OCI-LY7 (cell line): Measurements from ENCODE around the gene RPL28. TPM values are rescaled to one million over a fixed set of nuclear protein-coding genes. Genes with fewer than 3 reads are reported as not detected.

Experiments
- BruUV-seq: library from RNA; stranded (reverse); fragments of 400-500 nt; replicated peaks from 2 replicates; lab custom pipeline; 2021; lab: Mats Ljungman, UMichigan
- CTCF ChIA-PET: fragments of 300-600 bp; sonication (Branson Sonifier 250); formaldehyde crosslinking; loops from one replicate; lab custom pipeline; 2022; ENCODE audit warnings: antibody characterized with exemption; ENCODE audit not compliant: unreplicated experiment; lab: Charles Lee
- POLR2A ChIA-PET: fragments of 300-600 bp; sonication (Branson Sonifier 250); formaldehyde crosslinking; loops from one replicate; lab custom pipeline; 2022; ENCODE audit warnings: antibody characterized with exemption; lab: Charles Lee
- DNase-seq: peaks from one replicate; pipeline ENCODE4 v3.0.0-alpha.2; 2015; ENCODE audit warnings: low spot score
- H2AFZ ChIP-seq: fragments of 200-600 bp; sonication (generic), shearing (Covaris generic); 2 replicates; pipeline ENCODE4 v1.6.1; 2014; ENCODE audit warnings: mild to moderate bottlenecking, antibody characterized with exemption, low read length, moderate library complexity
- H3K27ac ChIP-seq: fragments of 200-600 bp; sonication (generic); 2 replicates; pipeline ENCODE4 v1.5.1; 2014; ENCODE audit warnings: mixed run types, low read depth, mild to moderate bottlenecking, moderate library complexity, low read length, inconsistent platforms; ENCODE audit not compliant: poor library complexity, severe bottlenecking
- H3K36me3 ChIP-seq: fragments of 200-600 bp; sonication (generic); 2 replicates; pipeline ENCODE4 v1.6.1; 2014; ENCODE audit warnings: mild to moderate bottlenecking, antibody characterized with exemption, low read length, moderate library complexity, mixed read lengths; ENCODE audit not compliant: insufficient read depth
- H3K4me1 ChIP-seq: fragments of 200-600 bp; sonication (generic); 2 replicates; pipeline ENCODE4 v1.5.1; 2014; ENCODE audit warnings: mild to moderate bottlenecking, low read length; ENCODE audit not compliant: insufficient read depth, poor library complexity, severe bottlenecking
- H3K4me2 ChIP-seq: fragments of 200-600 bp; sonication (generic); 2 replicates; pipeline ENCODE4 v1.6.1; 2014; ENCODE audit warnings: mild to moderate bottlenecking, low read length
- H3K4me3 ChIP-seq: fragments of 200-600 bp; sonication (generic); 2 replicates; pipeline ENCODE4 v1.5.1; 2014; ENCODE audit warnings: mild to moderate bottlenecking, low read depth, low read length; ENCODE audit not compliant: poor library complexity, severe bottlenecking
- H3K79me2 ChIP-seq: fragments of 200-600 bp; sonication (generic); 2 replicates; pipeline ENCODE4 v1.6.1; 2016; ENCODE audit warnings: low read depth, mild to moderate bottlenecking, low read length, moderate library complexity, mixed read lengths; ENCODE audit not compliant: insufficient read depth
- H3K9me2 ChIP-seq: fragments of 200-600 bp; sonication (generic); 2 replicates; pipeline ENCODE4 v1.6.1; 2016; ENCODE audit warnings: mild to moderate bottlenecking, low read length, mixed read lengths; ENCODE audit not compliant: insufficient read depth
- H3K9me3 ChIP-seq: fragments of 200-600 bp; sonication (generic); 2 replicates; pipeline ENCODE4 v1.6.1; 2014; ENCODE audit warnings: mild to moderate bottlenecking, mixed run types, low read length, mixed read lengths
- H4K20me1 ChIP-seq: fragments of 200-600 bp; sonication (generic); 2 replicates; pipeline ENCODE4 v1.6.1; 2014; ENCODE audit warnings: mild to moderate bottlenecking, antibody characterized with exemption, low read length, moderate library complexity, mixed read lengths; ENCODE audit not compliant: insufficient read depth
- EZH2phosphoT487 ChIP-seq: fragments of 200-600 bp; sonication (generic); IDR thresholded peaks from 2 replicates; pipeline ENCODE4 v1.6.1; 2018; ENCODE audit warnings: low read depth, borderline replicate concordance, mild to moderate bottlenecking, mixed run types, antibody characterized with exemption, low read length, moderate library complexity, mixed read lengths
- intact Hi-C: fragments of 100-400 bp; cut with micrococcal nuclease; formaldehyde crosslinking; loops from one replicate; pipeline ENCODE4 v1.10.0; 2022; ENCODE audit not compliant: unreplicated experiment
- total RNA-seq, 2 experiments: library from RNA; depleted of rRNA in 1 of 2; stranded (reverse); fragments of >200 nt in 1 of 2; shearing (Covaris generic) in 1 of 2; gene quantifications; 2 replicates each; pipeline ENCODE4 v1.2.3, GENCODE V29; 2014 to 2022
- TF ChIP-seq, protein P1 (sequence below): fragments of 200-600 bp; sonication (generic); conservative IDR thresholded peaks from 2 replicates; pipeline ENCODE4 v1.5.1; 2014; ENCODE audit warnings: mild to moderate bottlenecking, antibody characterized with exemption, low read length, moderate library complexity, mixed read lengths

RPL28 gene
- total RNA-seq, 2 experiments from 2014 or later, result 872 to 2,656 TPM

DNA sequence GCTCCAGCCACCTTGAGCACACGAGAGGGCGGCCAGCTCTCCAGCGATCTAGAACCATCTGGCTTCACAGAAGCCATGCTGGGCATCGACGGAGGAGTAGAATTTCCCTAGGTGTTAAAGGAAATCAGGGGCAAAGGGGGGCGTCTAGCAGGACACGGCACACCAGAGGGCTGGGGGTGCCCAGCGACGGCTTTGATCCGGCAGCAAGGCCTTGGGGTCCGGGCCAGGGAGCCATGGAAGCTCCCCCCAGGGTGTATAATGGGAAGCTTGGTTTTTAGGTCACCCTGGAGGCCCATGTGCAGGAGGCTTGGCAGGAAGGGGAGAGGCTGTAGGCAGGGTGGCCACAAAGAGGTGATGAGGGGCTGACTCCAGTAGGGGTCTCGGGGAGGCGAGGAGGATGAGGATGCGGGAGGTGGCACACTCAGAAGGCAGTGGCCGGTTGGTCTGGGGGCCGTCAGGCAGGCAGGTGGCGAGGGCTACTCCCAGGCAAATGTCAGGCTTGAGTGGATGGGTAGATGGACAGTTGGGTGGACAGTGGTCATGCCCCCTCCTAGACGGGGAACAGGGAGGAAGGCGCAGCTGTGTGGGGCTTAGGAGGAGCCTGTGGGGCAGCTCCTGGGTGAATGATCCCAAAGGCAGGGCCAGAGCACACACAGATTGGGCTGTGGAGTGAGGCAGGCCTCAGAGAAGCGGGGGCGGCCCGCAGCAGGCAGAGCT lies 40.5 kb upstream of the RPL28 start:
- intact Hi-C loops, result no loop called here
- DNase-seq, result no peak
- BruUV-seq, result no TSS peak
- H3K4me3 ChIP-seq, result no peak overlapping the region
- H2AFZ ChIP-seq, result no peak overlapping the region
- POLR2A ChIA-PET, result no interaction called here
- no peaks in the 10 kb centered on the region for H3K9me2 ChIP-seq
- no peak overlapping the region for H3K4me2 ChIP-seq
- H3K27ac ChIP-seq, result no peak overlapping the region
- CTCF ChIA-PET, result no interaction called here
- no peak for TF ChIP-seq EZH2phosphoT487
- TF ChIP-seq, protein P1, sequence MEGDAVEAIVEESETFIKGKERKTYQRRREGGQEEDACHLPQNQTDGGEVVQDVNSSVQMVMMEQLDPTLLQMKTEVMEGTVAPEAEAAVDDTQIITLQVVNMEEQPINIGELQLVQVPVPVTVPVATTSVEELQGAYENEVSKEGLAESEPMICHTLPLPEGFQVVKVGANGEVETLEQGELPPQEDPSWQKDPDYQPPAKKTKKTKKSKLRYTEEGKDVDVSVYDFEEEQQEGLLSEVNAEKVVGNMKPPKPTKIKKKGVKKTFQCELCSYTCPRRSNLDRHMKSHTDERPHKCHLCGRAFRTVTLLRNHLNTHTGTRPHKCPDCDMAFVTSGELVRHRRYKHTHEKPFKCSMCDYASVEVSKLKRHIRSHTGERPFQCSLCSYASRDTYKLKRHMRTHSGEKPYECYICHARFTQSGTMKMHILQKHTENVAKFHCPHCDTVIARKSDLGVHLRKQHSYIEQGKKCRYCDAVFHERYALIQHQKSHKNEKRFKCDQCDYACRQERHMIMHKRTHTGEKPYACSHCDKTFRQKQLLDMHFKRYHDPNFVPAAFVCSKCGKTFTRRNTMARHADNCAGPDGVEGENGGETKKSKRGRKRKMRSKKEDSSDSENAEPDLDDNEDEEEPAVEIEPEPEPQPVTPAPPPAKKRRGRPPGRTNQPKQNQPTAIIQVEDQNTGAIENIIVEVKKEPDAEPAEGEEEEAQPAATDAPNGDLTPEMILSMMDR, result no peak
- no peaks in the 10 kb centered on the region for H3K79me2 ChIP-seq
- no peaks in the 10 kb centered on the region for H3K9me3 ChIP-seq
- no peaks in the 10 kb centered on the region for H3K36me3 ChIP-seq
- H3K4me1 ChIP-seq, result peaks cover 15% of the 10 kb centered on the region
- H4K20me1 ChIP-seq, result no peaks in the 10 kb centered on the region

DNA sequence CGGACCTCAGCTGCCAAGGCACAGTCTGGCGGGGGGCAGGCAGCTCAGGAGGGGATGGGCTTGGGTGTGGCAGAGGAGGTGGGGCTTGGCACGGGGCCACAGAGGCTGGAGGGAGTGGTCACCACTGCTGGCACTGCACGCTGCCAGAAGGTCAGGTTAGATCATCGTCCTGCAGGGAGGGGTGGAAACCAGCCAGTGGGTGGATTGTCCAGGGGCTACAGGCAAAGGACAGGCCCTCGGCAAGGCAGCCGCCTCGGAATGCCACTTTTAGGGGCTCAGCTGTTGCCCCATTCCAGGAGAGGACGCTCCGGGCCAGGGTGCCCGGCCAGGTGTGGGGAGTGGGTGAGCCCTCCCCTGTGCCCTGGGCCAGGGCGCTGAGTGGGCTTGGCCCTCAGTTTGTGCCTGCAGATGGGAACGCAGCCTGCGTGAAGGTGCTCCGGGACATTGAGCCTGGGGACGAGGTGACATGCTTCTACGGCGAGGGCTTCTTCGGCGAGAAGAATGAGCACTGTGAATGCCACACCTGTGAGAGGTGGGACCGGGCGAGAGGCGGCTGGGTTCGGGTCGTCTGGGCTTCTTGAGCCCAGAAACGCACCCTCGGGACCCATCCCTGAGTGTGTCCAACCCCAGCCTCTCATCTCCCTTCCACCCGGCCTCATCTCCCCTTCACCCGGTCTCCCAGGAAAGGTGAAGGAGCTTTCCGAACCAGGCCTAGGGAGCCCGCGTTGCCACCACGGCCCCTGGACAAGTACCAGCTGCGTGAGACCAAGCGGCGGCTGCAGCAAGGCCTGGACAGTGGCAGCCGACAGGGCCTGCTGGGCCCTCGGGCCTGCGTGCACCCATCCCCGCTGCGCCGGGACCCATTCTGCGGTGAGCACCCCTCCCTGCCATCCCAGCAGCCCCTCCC lies 39.7 kb upstream of the RPL28 start:
- POLR2A ChIA-PET, result interaction anchor here (0.6 kb wide), 1 partner anchor 33 kb away, joined by 6 read pairs; no protein-coding TSS in a partner anchor
- CTCF ChIA-PET, result no interaction called here
- intact Hi-C loops, result no loop called here

More for the DNA sequence above, 39.7 kb upstream of the RPL28 start:
- no peaks in the 10 kb centered on the region for H3K79me2 ChIP-seq
- no peak for DNase-seq
- H4K20me1 ChIP-seq, result no peaks in the 10 kb centered on the region
- TF ChIP-seq, protein P1, result no peak
- TF ChIP-seq EZH2phosphoT487, result no peak
- H3K4me2 ChIP-seq, result no peak overlapping the region
- no peaks in the 10 kb centered on the region for H3K36me3 ChIP-seq
- H3K4me3 ChIP-seq, result no peak overlapping the region
- BruUV-seq, result no TSS peak
- peaks cover 7% of the 10 kb centered on the region for H3K4me1 ChIP-seq
- H2AFZ ChIP-seq, result no peak overlapping the region
- H3K27ac ChIP-seq, result no peak overlapping the region
- no peaks in the 10 kb centered on the region for H3K9me2 ChIP-seq
- no peaks in the 10 kb centered on the region for H3K9me3 ChIP-seq
